H1 (cell line): ENCODE measurements around the gene AQP2. TPM values are rescaled to one million over a fixed set of nuclear protein-coding genes. Genes with fewer than 3 reads are reported as not detected.

Source experiments
- CHD7 ChIP-seq: fragments of 300-600 bp; sonication (generic); IDR thresholded peaks from 2 replicates; pipeline ENCODE4 v1.7.1; 2012; ENCODE audit warnings: low read length, moderate library complexity, mild to moderate bottlenecking, inconsistent platforms; ENCODE audit not compliant: insufficient replicate concordance
- CREB1 ChIP-seq: IDR thresholded peaks from 2 replicates; pipeline ENCODE4 v1.6.1; 2012; ENCODE audit warnings: inconsistent platforms
- RAD21 ChIP-seq, 2 experiments: IDR thresholded peaks in 1 of 2; conservative IDR thresholded peaks in 1 of 2; 2 replicates each; pipeline ENCODE4 v1.6.1; 2011; ENCODE audit warnings: low read depth in 2 of 2, low read length in 2 of 2, improper control_type of control experiment in 1 of 2, inconsistent platforms in 1 of 2, mild to moderate bottlenecking in 1 of 2, moderate library complexity in 1 of 2
- RFX5 ChIP-seq: IDR thresholded peaks from 2 replicates; pipeline ENCODE4 v1.6.1; 2011; ENCODE audit warnings: low read depth, low read length, improper control_type of control experiment, borderline replicate concordance
- TCF12 ChIP-seq: IDR thresholded peaks from 2 replicates; pipeline ENCODE4 v1.6.1; 2011; ENCODE audit warnings: low read depth, mild to moderate bottlenecking, low read length
- polyA plus RNA-seq, 7 experiments: library from polyadenylated mRNA; depleted of rRNA in 3 of 7; stranded (reverse) in 5 of 7; unstranded in 2 of 7; fragments of >200 nt in 5 of 7; fragments of 200-250 nt in 2 of 7; gene quantifications; 1 replicate in 5 of 7; 2 replicates in 1 of 7; 4 replicates in 1 of 7; pipeline versions ENCODE4 v1.2.1 to v1.2.3, GENCODE V29; 2011 to 2013; ENCODE audit warnings: missing spikeins in 2 of 7, mixed read lengths in 2 of 7
- total RNA-seq: library from RNA; stranded (reverse); fragmentation: NEBNext Ultra II Directional; extraction: Animal tissue kit (Norgen Biotek cat#: 25700); gene quantifications from 2 replicates; pipeline ENCODE4 v1.2.1, GENCODE V29; 2021
- TF ChIP-seq, protein P1 (sequence below): IDR thresholded peaks from 2 replicates; pipeline ENCODE4 v1.6.1; 2012; ENCODE audit warnings: inconsistent platforms

Gene AQP2
- total and polyA plus RNA-seq, 2 of the 8 experiments (the other 6 are each of a cell fraction or from before 2014, with no cell fraction given) = not detected

GRCh38 chr12:49923035-49923644, 27.4 kb upstream of the AQP2 start (continued):
- TF ChIP-seq RFX5 (no peak), CHD7 (no peak), TCF12 (no peak), CREB1 (no peak), RAD21 (IDR thresholded peaks at IDR 0.05 in 1 of 2, conservative IDR thresholded peaks at IDR 0.05 in 1 of 2; ENCODE audit: low read depth in 2 of 2, low read length in 2 of 2) (no peak)
- TF ChIP-seq, protein P1, sequence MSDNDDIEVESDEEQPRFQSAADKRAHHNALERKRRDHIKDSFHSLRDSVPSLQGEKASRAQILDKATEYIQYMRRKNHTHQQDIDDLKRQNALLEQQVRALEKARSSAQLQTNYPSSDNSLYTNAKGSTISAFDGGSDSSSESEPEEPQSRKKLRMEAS = no peak
